Measurements from ENCODE around the gene COL27A1.

- no peak for TF ChIP-seq TAF1 (IDR thresholded peaks at IDR 0.05; ENCODE audit: low read depth, low read length)
- TF ChIP-seq PAX5 (IDR thresholded peaks at IDR 0.05; ENCODE audit: insufficient read depth, low read length, severe bottlenecking): no peak
- no peak for TF ChIP-seq POLR2AphosphoS5 (IDR thresholded peaks at IDR 0.05; ENCODE audit: low read depth, low read length)
- TF ChIP-seq POLR2A (IDR thresholded peaks at IDR 0.05; ENCODE audit: low read depth, low read length): no peak
- no peak for TF ChIP-seq SPI1 (IDR thresholded peaks at IDR 0.05; ENCODE audit: low read depth, low read length)
These were observed 30.5 kb upstream of the COL27A1 start for GRCh38 chr9:114124666-114125475.
